Bronchial epithelial cell (primary cell): ENCODE results near the gene CLEC20A. TPM values are rescaled to one million over a fixed set of nuclear protein-coding genes. Genes with fewer than 3 reads are reported as not detected.

Experiments used
- DNase-seq: peaks from one replicate; pipeline ENCODE4 v3.0.0-alpha.2; 2010; ENCODE audit warnings: low read depth
- FAIRE-seq: peaks from 2 replicates; lab custom pipeline; 2011; peaks lifted over from hg19 to GRCh38; lab: Jason Lieb, UNC
- H3K27me3 ChIP-seq: 2 replicates; pipeline ENCODE4 v1.5.1; 2011; ENCODE audit warnings: low read length; ENCODE audit not compliant: control insufficient read depth, insufficient read depth
- H3K36me3 ChIP-seq: 2 replicates; pipeline ENCODE4 v1.5.1; 2011; ENCODE audit warnings: low read length; ENCODE audit not compliant: control insufficient read depth, insufficient read depth
- H3K4me3 ChIP-seq: 2 replicates; pipeline ENCODE4 v1.5.1; 2011; ENCODE audit warnings: mild to moderate bottlenecking, low read depth, low read length, control low read depth
- CTCF ChIP-seq: IDR thresholded peaks from 2 replicates; pipeline ENCODE4 v1.5.1; 2011; ENCODE audit warnings: mild to moderate bottlenecking, moderate library complexity, low read length, control low read depth, inconsistent platforms; ENCODE audit not compliant: insufficient read depth, severe bottlenecking
- total RNA-seq: library from RNA; depleted of rRNA; stranded (reverse); fragments of >200 nt; gene quantifications from 2 replicates; pipeline ENCODE4 v1.2.1, GENCODE V29; 2014

The CLEC20A gene
- total RNA-seq, 1 donor from 2014 or later: not detected

- no peak for DNase-seq
- no peak for TF ChIP-seq CTCF
- Histone ChIP-seq H3K27me3 (no peaks in the 10 kb centered on the region), H3K4me3 (no peak overlapping the region), H3K36me3 (peaks cover 5% of the 10 kb centered on the region)
- no peak for FAIRE-seq
Observed at GRCh38 chr1:178477373-178477772, 19.4 kb downstream of the CLEC20A start.

DNA sequence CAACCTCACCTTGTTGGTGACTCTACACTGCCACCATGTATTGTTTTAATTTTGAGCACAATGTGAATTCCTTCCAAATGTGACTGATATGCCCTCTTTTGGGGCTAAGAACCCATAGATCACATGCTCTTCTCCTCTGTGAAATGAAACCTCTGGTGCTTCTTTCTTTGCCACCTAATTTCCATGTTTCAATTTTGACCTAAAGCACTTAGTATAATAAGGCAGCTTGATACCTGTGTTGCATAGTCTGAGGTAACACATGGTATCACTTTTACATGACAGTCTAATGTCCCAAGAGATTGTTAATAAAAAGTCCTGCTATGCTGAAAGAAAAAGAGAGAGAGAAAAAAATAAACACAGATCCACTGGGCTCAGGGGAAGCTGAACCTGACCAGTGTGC, 24.2 kb downstream of the CLEC20A start:
- Histone ChIP-seq H3K36me3 (peaks cover 9% of the 10 kb centered on the region), H3K27me3 (no peaks in the 10 kb centered on the region), H3K4me3 (no peak overlapping the region)
- no peak for DNase-seq
- no peak for FAIRE-seq
- TF ChIP-seq CTCF: no peak

- DNase-seq: no peak
- H3K4me3 ChIP-seq: no peak overlapping the region
- no peak for TF ChIP-seq CTCF
- no peaks in the 10 kb centered on the region for H3K27me3 ChIP-seq
- FAIRE-seq: no peak
- H3K36me3 ChIP-seq: peaks cover 13% of the 10 kb centered on the region
Observed at GRCh38 chr1:178470411-178470960, 26.3 kb downstream of the CLEC20A start.

- TF ChIP-seq CTCF: no peak
- FAIRE-seq: no peak
- no peaks in the 10 kb centered on the region for H3K27me3 ChIP-seq
- DNase-seq: no peak
- no peak overlapping the region for H3K4me3 ChIP-seq
- H3K36me3 ChIP-seq: peaks cover 8% of the 10 kb centered on the region
Observed at GRCh38 chr1:178467837-178468236, 28.9 kb downstream of the CLEC20A start.

GRCh38 chr1:178465011-178465410, 31.8 kb downstream of the CLEC20A start:
- FAIRE-seq (no peak), DNase-seq (peak; percentile 81)
- TF ChIP-seq CTCF: no peak
- Histone ChIP-seq H3K4me3 (no peak overlapping the region), H3K36me3 (peaks cover 4% of the 10 kb centered on the region), H3K27me3 (no peaks in the 10 kb centered on the region)

DNA sequence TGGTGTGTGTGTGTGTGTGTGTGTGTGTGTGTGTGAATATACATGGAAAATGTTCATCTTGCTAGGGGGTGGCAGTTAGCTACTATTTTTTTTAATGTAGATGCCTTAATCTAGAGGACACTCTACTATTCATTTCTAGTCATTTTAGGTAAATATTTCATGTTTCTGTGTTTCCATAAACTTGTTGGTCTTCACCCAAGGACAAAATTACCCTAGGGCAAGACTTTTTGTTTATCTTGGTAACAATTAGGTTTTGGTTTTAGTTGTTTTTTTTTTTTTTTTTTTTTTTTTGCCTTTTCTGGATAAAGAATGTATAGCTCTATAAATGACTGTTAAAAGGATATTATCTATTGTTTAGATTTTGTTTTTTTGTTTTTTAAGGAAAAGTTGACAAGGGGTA, 32.2 kb downstream of the CLEC20A start:
- DNase-seq: no peak
- no peak for TF ChIP-seq CTCF
- FAIRE-seq: no peak
- Histone ChIP-seq H3K4me3 (no peak overlapping the region), H3K27me3 (no peaks in the 10 kb centered on the region), H3K36me3 (peaks cover 4% of the 10 kb centered on the region)
